Adipocyte (in vitro differentiated cells): ENCODE measurements around the gene ZNF581.

Experiments
- DNase-seq: peaks from one replicate; pipeline ENCODE4 v3.0.0-alpha.2; 2015; ENCODE audit warnings: low read depth
- H3K27me3 ChIP-seq: replicated peaks from 2 replicates; pipeline ENCODE4 v1.7.0; 2013; ENCODE audit warnings: mild to moderate bottlenecking, low read length, moderate library complexity; ENCODE audit not compliant: control insufficient read depth, insufficient read depth
- H3K36me3 ChIP-seq: 2 replicates; pipeline ENCODE4 v1.7.0; 2013; ENCODE audit warnings: low read length, mild to moderate bottlenecking, moderate library complexity; ENCODE audit not compliant: control insufficient read depth, insufficient read depth, severe bottlenecking
- H3K4me1 ChIP-seq: 2 replicates; pipeline ENCODE4 v1.7.0; 2013; ENCODE audit warnings: mild to moderate bottlenecking, low read length, moderate library complexity; ENCODE audit not compliant: control insufficient read depth, insufficient read depth
- H3K4me3 ChIP-seq: 2 replicates; pipeline ENCODE4 v1.7.0; 2013; ENCODE audit warnings: mild to moderate bottlenecking, low read length, moderate library complexity
- H3K9ac ChIP-seq: 2 replicates; pipeline ENCODE4 v1.7.0; 2013; ENCODE audit warnings: mild to moderate bottlenecking, low read length, moderate library complexity
- H3K9me3 ChIP-seq: 2 replicates; pipeline ENCODE4 v1.7.0; 2013; ENCODE audit warnings: mild to moderate bottlenecking, low read length, moderate library complexity; ENCODE audit not compliant: control insufficient read depth

The ZNF581 gene

DNA sequence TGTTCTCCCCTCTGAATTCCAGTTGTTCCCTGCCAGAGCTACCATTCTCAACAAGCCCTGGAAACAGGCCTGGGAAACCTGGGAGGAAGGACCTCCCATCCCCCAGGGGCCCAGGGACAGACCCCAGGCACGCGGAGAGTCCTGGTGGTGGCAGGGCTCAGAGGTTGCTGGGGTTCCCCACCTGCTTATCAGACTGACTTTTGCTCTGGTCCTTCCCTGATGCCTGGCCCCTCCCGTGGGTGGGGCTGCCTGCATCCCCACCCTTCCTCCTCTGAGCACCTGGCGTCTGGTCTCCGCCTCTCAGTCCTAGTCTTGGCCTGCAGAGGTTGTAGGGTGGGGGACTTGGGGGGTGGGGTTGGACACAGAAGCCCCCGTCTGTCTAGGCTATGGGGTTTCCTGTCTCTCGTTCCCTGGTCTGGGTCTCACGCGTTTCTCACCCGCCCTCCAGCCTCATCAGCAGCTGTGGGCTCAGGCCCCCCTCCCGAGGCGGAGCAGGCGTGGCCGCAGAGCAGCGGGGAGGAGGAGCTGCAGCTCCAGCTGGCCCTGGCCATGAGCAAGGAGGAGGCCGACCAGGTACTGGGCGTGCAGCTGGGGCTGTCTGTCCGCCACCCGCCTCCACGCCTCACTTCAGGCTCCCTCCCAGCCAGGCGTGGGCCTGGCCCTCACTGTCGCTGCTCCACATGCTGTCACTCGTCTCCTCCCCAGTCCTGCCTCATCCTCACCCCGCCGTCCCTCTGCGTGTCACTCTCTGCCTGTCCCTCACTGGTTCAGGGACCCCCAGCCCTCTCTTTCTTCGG lies 45.2 kb downstream of the ZNF581 start:
- no peak for DNase-seq

DNA sequence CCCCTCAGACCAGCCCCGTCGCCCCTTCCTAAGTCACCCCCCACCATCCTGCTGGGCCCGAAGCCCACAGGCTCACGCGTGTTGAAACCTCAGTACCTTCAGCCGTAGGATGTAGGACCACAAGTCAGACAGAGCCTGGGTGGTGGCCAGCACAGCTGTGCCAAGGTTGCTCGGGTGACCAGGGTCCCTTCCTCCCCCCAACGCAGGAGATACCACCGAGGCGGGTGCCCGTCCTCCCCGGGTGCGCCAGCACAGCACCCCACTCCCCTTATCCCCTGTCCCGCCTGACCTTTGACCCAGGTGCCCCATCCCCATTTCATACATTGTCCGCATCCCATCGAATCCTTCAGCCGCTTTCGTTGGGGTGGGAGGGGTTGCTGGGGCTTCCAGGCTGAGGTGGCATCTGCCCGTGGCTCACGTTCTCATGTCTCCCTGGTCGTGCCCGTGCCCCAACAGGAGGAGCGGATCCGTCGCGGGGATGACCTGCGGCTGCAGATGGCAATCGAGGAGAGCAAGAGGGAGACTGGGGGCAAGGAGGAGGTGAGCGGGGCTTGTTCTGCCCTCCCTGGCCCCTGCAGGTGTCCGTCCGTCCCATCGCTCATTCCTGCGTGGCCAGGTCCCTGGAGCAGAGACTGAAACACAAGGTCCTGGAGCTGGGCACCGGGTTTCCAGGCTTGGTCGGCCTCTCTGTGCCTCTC lies 46.1 kb downstream of the ZNF581 start:
- Histone ChIP-seq H3K4me3 (no peak overlapping the region), H3K4me1 (no peaks in the 10 kb centered on the region), H3K9ac (no peak overlapping the region), H3K9me3 (no peaks in the 10 kb centered on the region), H3K36me3 (peaks cover 69% of the 10 kb centered on the region), H3K27me3 (no peaks in the 10 kb centered on the region)
- DNase-seq: no peak

More for the DNA sequence above, 45.2 kb downstream of the ZNF581 start:
- H3K9ac ChIP-seq: no peak overlapping the region
- H3K9me3 ChIP-seq: no peaks in the 10 kb centered on the region
- H3K36me3 ChIP-seq: peaks cover 68% of the 10 kb centered on the region
- no peaks in the 10 kb centered on the region for H3K4me1 ChIP-seq
- no peak overlapping the region for H3K4me3 ChIP-seq
- H3K27me3 ChIP-seq: no peaks in the 10 kb centered on the region

- no peak for DNase-seq
- Histone ChIP-seq H3K27me3 (no peaks in the 10 kb centered on the region), H3K9me3 (no peaks in the 10 kb centered on the region), H3K36me3 (peaks cover 66% of the 10 kb centered on the region), H3K4me3 (no peak overlapping the region), H3K4me1 (no peaks in the 10 kb centered on the region), H3K9ac (no peak overlapping the region)
Measured at GRCh38 chr19:55690109-55690768, 46.8 kb downstream of the ZNF581 start.

GRCh38 chr19:55690769-55691545 lies 47.5 kb downstream of the ZNF581 start:
- Histone ChIP-seq H3K27me3 (no peaks in the 10 kb centered on the region), H3K9ac (no peak overlapping the region), H3K4me3 (no peak overlapping the region), H3K9me3 (no peaks in the 10 kb centered on the region), H3K4me1 (no peaks in the 10 kb centered on the region), H3K36me3 (peaks cover 63% of the 10 kb centered on the region)
- DNase-seq: no peak

DNA sequence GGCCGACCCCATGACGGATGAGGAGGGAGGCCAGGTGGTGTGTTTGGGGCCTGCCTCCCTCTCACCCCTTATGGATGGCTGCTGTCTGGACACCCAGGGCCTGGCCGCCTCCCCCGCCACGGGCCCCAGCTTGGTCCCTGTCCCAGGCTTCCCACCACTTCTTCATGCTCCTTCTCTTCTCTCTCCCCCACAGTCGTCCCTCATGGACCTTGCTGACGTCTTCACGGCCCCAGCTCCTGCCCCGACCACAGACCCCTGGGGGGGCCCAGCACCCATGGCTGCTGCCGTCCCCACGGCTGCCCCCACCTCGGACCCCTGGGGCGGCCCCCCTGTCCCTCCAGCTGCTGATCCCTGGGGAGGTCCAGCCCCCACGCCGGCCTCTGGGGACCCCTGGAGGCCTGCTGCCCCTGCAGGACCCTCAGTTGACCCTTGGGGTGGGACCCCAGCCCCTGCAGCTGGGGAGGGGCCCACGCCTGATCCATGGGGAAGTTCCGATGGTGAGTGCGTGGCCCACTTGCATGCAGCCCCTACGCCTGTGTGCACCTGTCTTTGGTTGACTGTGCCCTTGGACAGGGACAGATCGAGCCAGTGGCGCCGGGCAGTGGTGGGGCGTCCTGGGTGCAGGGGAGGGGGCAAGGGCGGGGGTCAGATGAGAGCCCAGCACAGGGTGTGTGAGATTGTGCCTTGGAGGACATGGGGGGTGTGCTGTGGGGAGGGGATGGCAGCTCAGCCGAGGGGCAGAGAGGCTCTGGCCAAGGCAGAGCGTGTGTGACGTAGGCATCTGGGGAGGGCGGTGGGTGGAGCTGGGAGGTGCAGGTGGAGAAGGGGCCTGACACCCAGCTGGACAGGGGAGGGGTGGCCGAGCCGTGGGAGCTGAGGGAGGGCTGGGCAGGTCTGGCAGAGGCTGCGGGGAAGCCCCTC lies 48.4 kb downstream of the ZNF581 start:
- Histone ChIP-seq H3K36me3 (peaks cover 68% of the 10 kb centered on the region), H3K9ac (no peak overlapping the region), H3K4me3 (no peak overlapping the region), H3K27me3 (no peaks in the 10 kb centered on the region), H3K4me1 (no peaks in the 10 kb centered on the region), H3K9me3 (no peaks in the 10 kb centered on the region)
- DNase-seq: no peak

- H3K27me3 ChIP-seq: no peaks in the 10 kb centered on the region
- H3K9me3 ChIP-seq: no peaks in the 10 kb centered on the region
- DNase-seq: no peak
- peaks cover 74% of the 10 kb centered on the region for H3K36me3 ChIP-seq
- no peak overlapping the region for H3K4me3 ChIP-seq
- no peaks in the 10 kb centered on the region for H3K4me1 ChIP-seq
- no peak overlapping the region for H3K9ac ChIP-seq
Measured at GRCh38 chr19:55692681-55693081, 49.2 kb downstream of the ZNF581 start.

GRCh38 chr19:55693336-55693974 lies 50.0 kb downstream of the ZNF581 start:
- Histone ChIP-seq H3K36me3 (peaks cover 77% of the 10 kb centered on the region), H3K27me3 (no peaks in the 10 kb centered on the region), H3K4me3 (no peak overlapping the region), H3K9me3 (no peaks in the 10 kb centered on the region), H3K9ac (no peak overlapping the region), H3K4me1 (no peaks in the 10 kb centered on the region)
- DNase-seq: no peak

DNA sequence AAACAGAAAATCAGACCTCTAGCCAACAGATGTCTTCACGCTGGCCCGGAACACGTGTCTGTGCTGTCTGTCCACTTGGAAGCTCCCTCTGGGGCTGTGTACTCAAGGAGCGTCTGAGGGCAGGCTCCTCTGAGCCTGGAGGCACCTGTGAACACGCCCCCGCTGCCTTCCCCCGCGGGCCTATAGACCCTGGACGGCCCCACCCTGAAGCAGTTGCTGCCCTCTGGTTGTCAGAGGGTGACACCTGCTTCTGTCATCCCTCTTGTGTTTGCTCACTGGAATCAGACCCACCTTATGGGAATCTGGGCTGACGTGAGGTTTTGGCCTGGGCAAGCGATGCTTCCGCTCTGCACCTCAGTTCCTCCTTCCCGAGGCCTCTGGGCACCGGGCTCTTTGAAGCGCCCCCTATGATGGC lies 50.8 kb downstream of the ZNF581 start:
- no peaks in the 10 kb centered on the region for H3K9me3 ChIP-seq
- H3K9ac ChIP-seq: no peak overlapping the region
- H3K4me3 ChIP-seq: no peak overlapping the region
- H3K36me3 ChIP-seq: peaks cover 76% of the 10 kb centered on the region
- no peak for DNase-seq
- H3K27me3 ChIP-seq: no peaks in the 10 kb centered on the region
- H3K4me1 ChIP-seq: no peaks in the 10 kb centered on the region

- DNase-seq: no peak
- Histone ChIP-seq H3K27me3 (no peaks in the 10 kb centered on the region), H3K9me3 (no peaks in the 10 kb centered on the region), H3K4me1 (no peaks in the 10 kb centered on the region), H3K4me3 (no peak overlapping the region), H3K36me3 (peaks cover 74% of the 10 kb centered on the region), H3K9ac (no peak overlapping the region)
Measured at GRCh38 chr19:55694656-55695491, 51.4 kb downstream of the ZNF581 start.
